T-helper 1 cell (primary cell): ENCODE results near the gene REN.

Experiments used
- DNase-seq, 5 donors: peaks; one replicate each; pipeline ENCODE4 v3.0.0-alpha.2; 2012 to 2020

The REN gene

DNA sequence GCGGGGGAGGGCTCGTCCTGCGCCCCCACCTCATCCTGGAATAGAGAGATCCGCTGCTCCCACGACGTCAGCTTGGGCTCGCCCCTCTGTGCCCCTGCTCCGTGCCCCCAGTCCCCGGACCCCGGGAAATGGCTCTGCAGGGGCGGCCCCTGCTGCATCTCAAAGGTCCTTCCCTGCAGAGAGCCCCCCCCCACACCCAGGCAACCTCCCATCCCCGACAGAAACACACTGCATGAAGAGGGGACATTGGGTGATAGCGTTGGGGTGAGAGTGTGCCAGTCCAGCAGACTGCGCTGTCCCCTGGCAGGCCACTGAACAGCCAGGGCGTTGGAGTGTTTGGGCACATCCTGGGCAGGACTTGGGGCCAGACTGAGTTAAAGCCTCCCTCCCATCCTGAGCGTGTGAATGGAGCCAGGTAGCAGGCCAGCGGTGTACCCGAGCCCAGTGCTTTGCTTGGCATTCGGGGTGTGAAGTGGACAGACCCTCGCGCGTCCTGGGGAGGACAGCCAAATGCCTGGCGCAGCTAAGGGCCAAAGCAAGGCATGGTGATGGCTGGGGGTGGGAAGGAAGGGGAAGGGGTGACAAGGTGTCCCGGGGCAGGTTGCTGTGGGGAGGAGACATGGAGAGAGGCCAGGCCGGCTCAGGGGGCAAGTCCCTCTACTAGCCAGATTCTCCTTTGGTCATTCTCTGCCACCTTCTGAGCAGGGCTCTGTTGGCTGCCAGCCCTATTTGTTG, 13.7 kb downstream of the REN start:
- DNase-seq: no peak

DNA sequence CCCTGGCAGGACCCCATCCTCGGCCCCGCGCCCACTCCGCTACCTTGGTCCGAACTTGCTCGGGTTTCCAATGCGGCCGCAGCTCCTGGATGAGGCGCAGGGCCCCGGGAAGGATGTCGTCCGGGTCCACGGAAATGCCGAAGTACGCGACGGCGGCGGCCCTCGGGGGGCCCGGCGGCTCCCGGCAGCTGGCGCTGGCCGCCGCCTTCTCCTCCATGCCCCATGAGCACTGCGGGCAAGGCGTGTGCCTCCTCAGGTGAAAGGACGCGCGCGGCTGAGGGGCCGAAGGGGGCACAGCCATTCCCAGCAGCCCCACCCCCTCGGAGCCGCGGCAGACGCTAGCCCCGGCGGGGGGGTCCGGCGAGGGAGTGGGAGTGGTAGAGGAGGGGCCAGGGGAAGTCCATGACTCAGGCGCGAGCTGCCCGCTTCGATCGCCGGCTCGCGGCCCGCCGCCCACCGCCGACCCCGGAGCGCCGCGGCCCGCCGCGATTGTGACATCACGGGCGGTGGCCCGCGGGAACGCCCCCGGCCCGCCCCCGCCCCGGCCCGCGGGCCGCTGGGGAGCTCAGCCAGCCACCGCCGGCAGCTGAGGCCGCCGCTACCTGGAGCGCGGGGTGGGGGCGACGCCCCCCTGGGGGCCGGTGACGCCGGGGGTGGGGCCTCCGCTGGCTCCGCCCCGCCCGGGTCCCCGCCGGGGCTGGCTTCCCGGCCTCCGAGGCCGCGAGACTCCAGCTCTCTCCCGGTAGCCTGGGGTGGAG, 14.4 kb downstream of the REN start, which contains the start of gene ETNK2:
Gene ETNK2 (minus strand): TSS at position 493 of the 758 bp plus-strand sequence. CDS start 192 bp downstream, at position 301.
- DNase-seq: peak in 4 of 5 donors; percentile 45 to 65 (median 52)

DNA sequence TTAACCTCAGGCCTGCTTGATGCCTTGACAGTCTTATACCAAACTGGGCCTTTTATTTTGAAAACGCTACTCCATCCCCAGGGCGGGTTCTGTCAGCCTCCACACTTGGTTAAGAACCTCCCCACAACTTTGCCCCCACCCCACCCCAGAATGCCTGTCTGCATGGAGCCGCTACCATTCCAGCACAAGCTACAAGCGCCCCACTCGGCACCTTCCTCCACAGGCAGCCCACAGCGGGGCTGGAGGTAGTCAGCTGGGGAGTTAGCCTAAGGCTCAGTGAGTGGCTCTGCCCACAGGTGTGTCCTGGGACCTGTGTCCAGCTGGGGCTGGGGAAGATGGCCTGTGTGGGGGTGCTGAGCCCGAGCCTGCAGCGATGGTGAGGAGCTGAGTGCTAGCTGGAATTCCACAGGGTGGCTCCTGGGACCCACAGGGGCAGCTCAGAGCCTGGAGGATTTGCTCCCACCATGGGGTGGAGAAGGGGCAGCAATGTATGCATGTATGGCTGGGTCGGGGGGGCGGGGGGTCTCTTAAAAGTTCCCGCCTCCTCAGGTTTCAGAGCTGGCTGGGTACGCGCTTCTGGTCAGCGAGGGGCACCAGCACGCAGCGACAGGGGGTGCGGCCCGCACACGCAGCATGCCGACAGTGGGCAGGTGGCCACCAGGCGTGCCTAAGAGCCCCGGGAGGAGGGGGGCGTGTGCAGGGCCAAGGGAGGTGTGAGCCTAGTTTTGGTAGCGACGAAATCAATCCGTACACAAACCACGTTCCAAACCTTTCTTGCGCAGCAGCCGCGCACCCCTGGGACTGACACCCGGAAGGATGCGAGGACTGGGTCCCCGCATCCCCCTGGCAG, 15.2 kb downstream of the REN start:
- DNase-seq: no peak

DNA sequence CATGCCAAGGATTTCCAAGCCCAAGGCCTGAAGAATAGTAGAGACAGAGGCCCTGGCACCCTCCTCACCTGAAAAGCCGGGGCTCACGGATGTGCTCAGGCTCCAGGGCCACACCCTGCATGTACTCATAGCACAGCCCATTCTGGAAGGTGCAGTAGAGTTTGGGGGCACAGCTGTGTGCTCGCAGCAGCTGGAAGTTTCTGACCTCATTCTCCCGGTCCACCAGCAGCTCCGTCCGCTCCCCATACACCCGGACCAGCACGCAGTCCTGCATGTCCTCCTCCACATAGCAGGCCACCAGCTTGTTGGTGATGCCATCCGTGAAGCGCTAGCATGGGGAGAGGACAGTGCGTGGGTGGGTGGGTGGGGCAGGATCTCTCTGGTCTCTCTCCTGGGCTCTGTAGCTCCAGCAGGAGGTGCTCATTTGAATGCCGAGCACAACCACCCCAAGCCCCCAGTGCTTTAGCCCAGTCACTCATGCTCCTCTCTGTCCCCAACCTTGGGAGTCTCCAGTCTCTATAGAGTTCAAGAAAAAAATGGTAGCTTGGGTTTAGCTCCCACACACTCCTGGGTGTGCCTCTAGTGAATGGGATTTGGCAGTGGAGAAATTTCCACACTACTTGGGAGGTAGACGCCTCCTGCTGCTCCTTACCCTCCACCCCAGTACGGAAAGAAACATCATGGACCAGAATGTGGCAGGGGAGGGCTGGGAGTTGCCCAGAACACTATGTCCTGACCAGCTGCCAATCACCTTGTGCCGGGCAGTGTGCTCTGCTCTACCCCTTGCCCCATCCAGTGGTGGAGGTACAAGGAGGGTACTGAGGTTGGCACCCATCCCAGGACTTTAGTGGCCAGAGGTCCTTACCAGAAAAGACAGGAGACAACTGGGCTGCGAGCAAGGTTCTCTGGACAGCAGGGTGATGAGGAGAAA, 16.2 kb downstream of the REN start:
- no peak for DNase-seq

DNA sequence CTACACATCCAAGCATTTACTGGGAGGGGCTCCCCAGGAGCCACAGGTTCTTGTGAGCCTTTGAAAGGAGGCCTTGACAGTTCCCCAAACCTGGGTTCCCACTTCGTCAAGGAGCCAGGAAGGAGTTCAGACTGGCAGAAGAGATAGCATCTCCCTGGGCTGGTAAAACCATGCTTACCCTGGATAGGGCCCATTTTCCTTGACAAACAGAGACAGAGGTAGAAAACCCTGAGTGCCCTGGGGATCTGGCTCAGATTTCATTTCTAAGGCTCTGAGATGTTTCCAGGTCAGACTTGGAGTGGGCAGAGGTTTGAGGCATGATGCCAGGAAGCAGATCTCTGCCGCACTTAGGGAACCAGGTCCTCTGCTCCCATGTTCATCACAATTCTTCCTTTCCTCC, 17.0 kb downstream of the REN start:
- no peak for DNase-seq

DNA sequence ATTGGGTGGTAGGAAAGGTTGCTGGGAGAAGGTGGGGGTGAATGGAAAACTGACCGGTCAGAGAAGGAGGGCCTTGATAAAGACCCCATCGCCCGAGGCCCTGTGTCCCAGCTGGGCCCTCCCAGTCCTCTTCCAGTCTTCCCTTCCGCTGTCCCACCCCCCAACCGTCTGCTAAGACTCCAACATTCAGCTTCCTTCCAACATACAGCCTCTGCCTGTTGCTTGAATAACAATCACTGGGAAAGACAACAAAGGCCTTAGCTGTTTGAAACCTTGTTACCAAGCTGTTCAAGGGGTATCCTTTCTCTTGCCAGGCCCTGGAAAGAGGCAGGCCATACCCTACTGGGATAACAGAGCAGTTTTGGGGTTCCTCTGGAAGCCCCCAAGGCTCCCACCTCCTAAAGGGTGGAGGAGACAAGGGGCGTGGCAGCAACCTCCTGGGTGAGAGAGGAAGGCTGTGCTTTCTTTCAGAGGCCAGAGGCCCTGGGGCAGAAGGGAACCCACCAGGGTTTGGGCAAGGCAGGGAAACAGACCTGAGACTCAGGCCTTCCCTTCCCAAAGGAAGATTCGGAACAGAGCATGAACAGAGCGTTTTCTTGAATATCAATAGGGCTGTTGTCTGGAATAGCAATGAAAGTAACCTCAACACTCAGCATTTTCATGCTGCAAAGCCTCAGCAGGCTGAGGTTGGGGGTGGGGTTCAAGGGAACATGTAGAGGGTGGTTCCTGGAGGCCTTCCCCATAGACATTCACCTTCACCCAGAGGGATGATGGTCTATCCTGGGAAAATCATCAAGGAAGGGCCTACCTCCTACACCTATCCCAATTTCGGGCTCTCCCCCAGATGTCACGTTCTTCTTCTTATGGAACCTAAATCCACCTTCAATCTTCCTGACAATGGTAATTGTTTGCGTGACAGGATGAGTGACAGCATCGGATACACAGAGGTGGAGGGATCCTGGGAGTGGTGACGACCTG, 18.4 kb downstream of the REN start:
- DNase-seq: no peak

DNA sequence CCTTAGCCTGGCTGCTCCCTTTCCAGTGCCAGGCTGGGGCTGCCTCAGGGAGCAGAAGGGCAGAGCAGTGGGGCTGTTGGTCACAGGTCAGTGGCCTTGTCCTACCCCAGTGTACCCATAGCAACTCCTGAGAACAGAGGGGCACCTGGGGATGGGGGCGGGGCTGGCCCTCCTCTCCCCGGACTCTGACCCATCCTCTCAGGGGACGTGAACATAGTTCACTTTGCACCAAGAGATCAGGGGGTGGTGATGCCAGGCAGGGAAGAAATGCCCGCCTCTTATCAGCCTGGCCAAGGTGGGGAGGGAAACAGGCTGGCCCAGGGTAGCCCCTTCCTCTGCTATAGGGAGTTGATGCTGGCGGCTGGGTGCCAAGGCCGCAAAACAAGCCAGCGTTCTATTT, 19.2 kb downstream of the REN start:
- no peak for DNase-seq

DNA sequence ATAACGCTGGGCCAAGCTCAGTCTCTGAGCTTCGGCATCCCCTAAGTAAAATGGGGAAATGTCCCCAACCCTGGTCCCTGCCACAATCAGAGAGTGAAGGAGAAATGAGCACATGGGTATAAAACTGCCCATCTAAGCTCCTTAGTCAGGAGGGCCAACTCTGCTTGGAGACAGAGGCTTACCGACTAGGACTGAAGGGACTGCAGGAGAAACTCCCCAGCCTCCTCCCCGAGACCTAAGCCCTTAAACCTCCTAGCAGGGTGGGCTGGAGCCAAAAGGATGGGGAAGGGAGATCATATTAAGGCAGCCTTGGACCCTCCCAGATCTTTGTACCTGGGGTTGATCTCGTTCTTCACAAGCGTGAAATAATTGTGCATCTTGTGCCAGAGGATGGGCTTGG, 19.8 kb downstream of the REN start:
- DNase-seq: no peak

DNA sequence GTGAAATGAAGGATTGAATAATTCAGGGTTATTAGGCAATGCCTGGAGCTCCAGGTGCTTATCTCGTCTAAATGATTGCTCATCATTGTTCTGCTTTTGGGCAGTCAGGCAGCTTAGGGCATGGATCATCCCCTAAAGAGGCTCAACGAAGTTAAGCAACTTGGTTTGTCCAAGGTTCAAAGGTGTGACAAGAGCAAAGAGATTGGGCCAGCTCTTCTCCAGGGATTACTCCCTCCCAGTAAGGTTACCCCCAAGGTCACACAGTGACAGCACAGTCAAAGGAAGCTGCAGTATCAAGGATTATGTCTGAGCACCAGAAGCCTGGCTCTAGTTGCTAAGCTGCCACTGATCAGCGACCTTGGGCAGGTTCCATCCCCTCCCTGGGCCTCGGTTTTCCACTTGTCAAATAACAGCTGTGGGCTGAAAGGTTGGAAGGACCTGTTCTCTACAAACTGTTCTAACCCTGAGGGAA, 21.1 kb downstream of the REN start:
- DNase-seq: no peak

DNA sequence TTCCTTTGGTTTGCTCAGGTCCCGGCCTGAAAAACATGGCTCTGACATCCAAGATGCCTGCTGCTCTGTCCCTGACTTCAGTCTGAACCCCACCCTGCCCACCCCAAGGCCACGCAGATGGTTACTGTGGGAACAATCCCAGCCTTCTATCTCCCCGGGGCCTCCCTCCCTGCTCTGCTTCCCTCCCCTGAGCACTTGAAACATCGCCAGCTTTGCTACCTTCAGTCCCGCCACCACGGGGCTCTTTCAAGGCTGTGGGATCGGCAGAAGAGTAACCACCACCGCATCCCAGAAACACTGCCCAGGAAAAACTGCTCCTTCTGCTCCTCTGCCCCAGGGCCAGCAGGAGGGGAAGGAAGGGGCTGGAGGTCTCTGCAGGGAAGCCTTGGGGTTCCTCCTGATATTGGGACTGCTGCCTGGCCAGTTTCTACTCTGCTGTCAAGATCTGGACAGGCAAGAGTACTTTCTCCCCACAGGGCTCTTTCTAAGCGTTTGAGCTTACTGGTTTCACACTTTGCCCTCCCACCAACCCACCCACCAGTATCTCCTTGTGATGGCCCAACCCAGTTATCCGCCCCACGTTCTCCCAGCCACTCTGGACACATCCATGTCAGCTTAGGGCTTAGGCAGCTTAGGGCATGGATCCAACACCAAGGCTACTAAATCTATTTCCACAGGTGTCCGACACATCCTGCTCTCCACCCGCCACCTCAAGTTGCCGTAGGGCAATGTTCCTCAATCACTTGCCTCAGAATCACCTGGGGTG, 22.7 kb downstream of the REN start:
- no peak for DNase-seq

DNA sequence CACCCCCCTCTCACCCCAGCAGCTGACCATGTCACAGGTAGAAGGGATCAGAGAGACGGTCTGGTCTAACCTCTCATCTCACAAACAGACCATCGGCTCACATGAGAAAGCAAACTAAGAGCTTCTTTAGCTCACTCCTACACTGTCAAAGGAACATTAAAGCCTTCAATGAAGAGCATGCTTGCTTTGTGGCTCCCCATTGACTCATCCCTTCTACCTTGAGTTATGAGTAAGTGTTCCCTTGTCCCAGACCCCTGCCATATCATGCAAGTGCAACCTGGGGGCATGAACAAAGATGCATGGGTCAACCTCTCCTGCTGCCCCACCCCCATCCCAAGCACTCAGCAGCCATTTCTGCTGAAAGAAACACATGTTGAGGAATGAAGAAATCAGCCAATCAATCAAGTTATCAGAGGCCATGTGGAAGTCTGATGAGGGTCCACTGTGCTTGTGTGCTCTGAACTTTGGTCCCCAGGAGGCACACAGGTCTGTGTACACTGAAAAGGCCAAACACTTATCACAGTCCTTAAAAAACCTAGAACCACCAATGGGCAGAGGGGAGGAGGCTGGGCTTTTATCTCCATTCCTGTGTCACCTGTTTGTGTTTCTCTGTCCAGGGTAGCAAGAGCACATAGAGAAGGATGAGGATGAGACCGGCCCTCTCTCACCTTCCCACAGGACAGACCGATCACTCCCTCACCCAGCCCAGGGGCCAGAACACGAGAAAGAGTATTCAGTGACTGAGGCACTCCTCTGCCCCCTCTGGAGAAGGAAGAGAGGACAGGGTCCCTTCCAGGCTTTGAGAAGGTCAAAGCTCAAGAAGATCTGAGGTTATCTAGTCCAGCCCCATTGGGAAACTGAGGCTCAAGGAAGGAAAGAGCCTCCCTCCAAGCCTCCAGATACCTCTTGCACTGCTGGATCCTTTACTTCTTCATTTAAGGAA, 23.8 kb downstream of the REN start:
- DNase-seq: no peak

DNA sequence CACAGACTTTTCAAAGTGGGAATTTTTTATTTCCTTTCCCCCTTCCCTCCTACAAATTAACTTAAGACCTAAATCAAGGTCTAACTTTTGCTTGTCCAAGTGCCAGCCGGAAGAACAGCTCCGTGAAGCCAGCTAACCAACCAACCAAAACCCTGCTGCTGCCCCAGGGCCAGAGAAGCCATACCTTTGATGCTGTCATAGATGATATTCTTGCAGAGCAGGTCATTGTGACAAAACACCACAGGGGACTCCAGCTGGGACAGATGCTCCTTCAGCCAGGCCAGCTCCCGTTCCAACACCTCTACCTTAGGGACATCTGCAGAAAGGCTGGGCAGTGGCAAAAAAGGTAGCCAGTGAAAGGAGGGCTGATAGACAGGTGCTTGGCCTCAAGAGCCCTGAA, 25.0 kb downstream of the REN start:
- no peak for DNase-seq

DNA sequence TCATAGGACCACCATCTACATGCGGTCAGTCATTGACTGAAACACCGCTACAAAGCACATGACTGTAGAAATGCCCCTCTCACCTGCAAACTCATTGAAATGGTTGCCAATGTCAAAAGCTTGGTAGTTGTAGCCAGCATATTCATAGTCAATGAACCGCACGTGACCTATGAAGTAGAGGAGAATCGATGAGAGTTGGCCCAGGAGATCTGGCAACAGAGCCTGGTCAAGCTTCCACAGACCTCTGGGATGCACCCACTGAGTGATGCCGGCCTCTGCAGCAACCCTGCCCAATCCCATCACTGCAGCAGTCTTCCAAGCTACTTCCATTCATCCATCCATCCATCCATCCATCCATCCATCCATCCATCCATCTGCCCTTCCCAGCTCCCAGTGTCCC, 26.2 kb downstream of the REN start:
- DNase-seq: no peak

DNA sequence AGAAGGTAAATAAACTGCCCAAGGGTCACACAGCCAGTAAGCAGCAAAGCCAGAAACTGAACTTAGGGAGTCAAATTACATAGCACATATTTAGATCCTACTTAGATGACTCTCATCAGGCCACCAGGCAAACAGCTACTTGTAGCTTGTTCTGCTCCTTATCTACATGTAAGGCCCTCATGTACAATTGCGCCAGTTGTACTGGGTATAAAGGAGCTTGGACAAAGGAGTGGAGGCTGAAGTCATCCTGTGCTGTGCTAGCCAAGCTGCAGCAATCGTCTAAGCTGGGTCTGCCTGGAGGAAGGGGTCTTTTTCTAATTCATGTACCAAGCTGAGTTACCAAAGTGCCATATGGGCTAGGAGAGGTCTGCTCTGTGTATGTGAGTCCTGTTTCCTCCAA, 27.0 kb downstream of the REN start:
- no peak for DNase-seq

DNA sequence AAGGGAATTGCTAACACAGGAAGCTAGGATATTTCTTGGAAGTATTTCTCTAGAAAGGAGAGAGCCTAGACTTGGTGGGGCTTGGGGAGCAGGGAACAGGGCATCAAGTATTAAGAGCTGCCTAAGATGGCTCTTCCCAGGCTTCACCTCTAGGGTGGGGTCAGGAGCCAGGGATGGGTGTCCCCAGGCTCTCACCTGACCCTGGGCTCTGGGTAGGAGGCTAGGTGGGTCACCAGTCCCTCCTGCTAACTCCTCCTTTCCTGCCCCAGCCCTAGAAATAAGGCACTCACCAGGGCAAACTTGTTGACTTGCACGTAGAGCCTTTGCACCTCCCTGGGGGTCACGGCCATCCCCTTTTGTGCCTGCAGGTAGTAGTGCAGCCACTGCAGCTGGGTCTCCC, 29.3 kb downstream of the REN start:
- DNase-seq: no peak

DNA sequence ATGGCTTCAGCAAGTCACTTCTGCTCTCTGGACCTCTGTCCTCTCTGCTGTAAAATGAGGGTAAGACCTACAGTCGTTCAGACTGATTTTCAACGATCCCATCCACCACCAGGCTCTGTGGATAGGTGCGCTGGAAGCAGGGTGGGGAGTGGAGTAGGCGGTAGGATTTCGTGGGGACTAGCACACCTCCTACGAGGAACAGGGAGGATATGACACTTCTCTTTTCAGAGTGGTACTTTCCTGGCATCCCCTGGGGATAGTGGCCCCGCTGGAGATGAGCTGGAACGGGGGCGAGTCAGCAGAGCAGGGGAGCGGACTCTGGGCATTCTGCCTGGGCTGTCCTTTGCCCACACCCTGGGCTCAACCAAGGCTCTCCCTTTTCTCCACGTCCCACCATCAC, 32.0 kb downstream of the REN start:
- DNase-seq: no peak

DNA sequence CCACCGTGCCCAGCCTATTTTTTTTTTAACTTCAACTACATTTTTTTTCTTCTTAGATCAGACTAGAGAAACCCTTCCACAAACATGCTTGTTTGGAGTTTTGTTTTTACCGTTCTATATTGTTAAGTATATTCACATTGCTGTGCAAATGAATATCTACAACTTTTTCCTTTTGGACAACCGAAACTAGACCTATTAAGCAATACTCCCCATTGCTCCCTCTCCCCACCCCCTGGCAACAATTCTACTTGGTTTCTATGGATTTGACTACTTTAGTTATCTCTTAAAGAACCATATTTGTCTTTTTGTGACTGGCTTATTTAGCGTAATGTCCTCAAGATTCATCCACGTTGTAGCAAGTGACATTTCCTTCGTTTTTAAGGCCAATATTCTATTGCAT, 33.4 kb downstream of the REN start:
- DNase-seq: no peak

DNA sequence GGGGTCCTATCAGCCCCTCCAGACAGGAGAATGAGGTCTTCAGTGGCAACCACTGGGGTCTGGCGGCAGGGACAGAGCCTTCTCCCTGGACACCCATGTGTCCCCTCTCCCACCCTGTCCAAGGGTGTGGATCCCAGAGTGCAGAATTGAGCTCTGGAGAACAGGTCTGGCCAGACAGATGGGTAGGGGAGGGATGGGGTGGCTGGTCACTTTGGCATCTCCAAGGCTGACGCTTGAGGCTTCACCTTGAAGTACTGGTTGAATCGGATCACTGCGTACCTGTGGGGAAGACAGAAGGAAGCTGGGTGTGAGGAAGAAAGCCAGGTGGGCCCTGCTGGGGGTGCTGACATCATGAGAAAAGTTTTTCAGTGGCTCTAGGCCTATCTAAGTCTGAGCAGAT, 34.2 kb downstream of the REN start:
- DNase-seq: no peak
